Spleen (tissue), 7 donors: ENCODE data around the gene ITPKC.

ENCODE experiments used
- CTCF ChIP-seq, 11 experiments: fragments of 200-600 bp in 7 of 11; fragments of 450-650 bp in 4 of 11; sonication (generic) in 4 of 11; IDR thresholded peaks in 8 of 11; conservative IDR thresholded peaks in 3 of 11; 1 replicate in 7 of 11; 2 replicates in 4 of 11; pipeline versions ENCODE4 v1.4.0 to v1.8.0; 2016 to 2021; ENCODE audit warnings: antibody characterized with exemption in 11 of 11, inconsistent platforms in 4 of 11, mild to moderate bottlenecking in 1 of 11
- POLR2A ChIP-seq, 3 donors: fragments of 450-650 bp; IDR thresholded peaks; one replicate each; pipeline ENCODE4 v1.5.1; 2017; ENCODE audit warnings: antibody characterized with exemption in 3 of 3, mild to moderate bottlenecking in 1 of 3
- POLR2AphosphoS5 ChIP-seq, 3 donors: sonication (generic); formaldehyde crosslinking; IDR thresholded peaks; one replicate each; pipeline ENCODE4 v1.5.1; 2017; ENCODE audit warnings: antibody characterized with exemption in 3 of 3
- donor health status: DM: no; HTN: no; CAD: no; lungs with moderate emphysema.
- donor health status: DM: no; HTN: no; CAD: no.
- donor health status: DM: no; HTN: no; CAD: no.

- TF ChIP-seq POLR2A (IDR thresholded peaks at IDR 0.05) (no peak), CTCF (IDR thresholded peaks at IDR 0.05 in 8 of 11, conservative IDR thresholded peaks at IDR 0.05 in 3 of 11) (no peak), POLR2AphosphoS5 (IDR thresholded peaks at IDR 0.05) (no peak)
Observed at GRCh38 chr19:40674291-40674690, 42.6 kb upstream of the ITPKC start.
